ENCODE measurements around the gene MYDGF.
"Not testable (repeated sequence)": the region's sequence is repeated elsewhere in the genome, so short reads cannot be mapped to it uniquely, and the experiment has no call there.

MYDGF gene

DNA sequence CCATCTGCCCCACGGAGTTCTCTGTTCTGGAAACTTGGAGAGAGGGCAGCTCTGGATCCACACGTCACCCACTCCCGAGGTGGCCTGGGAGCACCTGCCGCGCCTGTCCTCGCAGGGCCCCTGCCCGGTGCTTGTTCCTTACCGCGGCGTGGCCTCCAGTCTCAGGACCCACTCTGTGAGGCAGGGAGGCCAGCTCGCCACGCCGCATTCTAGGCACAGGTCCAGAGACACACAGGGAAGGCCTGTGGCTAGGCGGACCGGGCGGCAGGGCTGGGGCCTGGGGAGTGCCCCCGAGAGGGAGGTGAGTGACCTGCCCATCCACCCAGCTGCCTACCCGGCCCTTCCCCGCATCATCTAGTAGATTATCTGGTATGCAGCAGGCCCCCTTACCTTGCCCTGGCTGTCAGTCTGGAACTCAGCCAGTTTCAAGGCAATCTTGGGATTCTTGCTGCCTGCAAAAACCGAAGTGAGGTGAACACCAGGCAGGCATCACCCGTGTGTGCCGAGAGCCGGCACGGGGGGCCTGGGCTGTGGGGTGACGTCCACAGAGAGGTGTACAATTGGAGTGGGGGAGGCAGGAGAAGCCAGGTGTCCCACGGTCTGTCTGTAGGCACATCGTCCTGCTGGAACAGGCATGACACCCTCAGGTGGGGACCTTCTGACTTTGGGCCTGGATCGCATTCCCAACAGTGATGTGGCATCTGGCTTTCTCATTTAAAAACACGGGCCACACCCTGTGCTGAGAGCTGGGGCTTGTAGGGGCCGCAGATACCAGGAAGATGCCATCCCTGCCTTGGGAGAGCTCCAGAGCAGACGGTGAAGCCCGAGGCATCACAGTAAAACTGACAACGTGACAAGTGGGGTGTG is 29.9 kb upstream of the MYDGF start:
- DNase-seq, result no peak

DNA sequence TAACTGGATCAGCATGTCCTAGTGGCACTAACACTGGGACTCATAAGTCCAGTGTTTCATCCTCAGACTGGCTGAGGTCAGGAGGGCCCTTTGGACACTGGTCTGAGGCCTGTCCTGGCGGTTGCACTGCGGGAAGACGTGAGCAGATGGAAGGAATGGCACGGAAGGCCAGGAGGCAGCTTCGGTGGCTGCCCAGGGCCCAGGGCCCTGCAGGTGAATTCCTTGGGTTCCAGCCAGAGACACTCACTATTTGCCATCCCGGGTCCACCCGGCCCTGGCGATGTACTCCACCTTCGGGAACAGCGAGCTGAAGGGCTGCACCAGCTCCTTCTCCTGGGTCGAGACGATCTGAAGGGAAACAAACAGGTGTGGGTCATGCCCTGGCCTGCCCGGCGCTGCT is 27.2 kb upstream of the MYDGF start:
- no peak for DNase-seq

- DNase-seq, result no peak
These were observed 25.1 kb upstream of the MYDGF start for GRCh38 chr19:4695224-4695731.

DNA sequence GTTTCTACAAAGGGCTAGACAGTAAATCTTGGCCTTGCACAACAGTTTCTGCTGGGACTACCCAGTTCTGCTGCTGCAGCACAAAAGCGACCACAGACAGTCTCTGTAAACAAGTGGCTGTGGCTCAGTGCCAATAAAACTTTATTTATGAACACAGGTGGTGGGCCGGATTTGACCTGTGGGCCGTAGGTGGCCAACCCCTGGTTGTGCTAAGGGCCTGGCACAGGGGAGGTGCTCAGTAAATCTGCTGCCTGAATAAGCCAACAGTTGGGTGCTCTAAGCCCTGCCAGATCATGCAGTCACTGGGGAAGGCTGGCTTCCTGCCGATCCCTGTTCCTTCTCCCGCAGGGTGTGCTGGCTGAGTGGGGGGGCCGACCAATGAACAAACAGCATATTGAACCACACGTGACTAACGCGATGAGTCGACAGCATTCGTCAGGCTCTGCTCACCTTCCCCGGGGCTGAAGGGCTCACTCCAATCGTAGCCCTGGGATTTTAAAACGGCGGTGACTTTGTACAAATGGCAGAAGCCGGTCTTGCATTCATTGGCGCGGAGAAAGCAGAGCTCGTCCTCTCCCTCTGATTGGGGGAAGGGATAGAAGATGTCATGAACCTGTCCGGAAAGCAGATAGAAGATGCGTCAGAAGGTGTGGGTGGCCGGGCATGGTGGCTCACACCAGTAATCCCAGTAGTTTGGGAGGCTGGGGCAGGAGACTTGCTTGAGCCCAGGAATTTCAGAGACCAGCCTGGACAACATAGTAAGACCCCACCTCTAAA is 24.3 kb upstream of the MYDGF start:
- no peak for DNase-seq

DNA sequence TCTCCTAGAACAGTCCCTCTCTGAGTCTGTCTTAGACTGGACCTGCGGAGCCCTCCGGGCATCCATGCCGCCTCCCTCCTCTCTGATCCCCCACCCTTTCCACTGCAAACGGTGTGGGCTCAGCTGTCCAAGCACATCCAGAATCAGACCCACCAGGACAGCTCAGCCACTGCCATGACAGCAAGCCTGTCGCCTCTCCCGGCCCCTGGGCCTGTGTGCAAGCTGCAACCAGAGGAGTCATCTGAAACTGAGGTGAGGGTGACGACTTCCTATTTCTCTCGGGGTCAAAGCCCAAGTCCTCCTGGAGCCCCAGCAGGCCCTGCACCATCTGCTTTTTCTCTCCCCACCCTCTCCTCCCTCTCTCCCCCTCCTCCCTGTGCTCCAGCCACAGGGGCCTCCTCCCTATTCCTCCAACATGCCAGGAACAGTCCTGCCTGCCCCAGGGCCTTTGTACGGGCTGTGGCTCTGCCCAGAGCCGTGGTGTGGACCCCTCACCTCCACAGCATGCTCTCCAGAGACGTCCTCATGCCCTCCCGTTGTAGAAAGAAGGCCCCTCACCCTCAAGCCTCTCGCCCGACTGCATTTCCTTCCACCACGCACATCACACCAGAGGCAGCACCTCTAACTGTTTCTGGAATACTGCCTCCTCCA is 23.5 kb upstream of the MYDGF start:
- no peak for DNase-seq

- no peak for DNase-seq
These were observed 22.9 kb upstream of the MYDGF start for GRCh38 chr19:4693078-4693350.

GRCh38 chr19:4692251-4693077 is 22.3 kb upstream of the MYDGF start:
- no peak for DNase-seq

DNA sequence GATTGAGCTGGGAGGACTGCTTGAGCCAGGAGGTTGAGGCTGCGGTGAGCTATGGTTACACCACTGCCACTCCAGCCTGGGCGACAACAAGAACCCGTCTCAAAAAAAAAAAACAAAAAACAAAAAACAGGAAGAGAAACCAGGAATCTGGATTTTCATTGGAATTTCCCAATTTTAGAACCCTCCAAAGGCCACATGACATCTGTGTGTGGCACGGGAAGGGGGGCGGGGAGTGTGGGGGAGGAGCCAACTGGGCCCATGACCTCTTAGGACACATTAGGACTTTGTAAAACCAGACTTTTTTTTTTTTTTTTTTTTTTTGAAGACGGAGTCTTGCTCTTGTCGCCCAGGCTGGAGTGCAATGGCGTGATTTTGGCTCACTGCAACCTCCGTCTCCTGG is 21.2 kb upstream of the MYDGF start:
- no peak for DNase-seq

DNA sequence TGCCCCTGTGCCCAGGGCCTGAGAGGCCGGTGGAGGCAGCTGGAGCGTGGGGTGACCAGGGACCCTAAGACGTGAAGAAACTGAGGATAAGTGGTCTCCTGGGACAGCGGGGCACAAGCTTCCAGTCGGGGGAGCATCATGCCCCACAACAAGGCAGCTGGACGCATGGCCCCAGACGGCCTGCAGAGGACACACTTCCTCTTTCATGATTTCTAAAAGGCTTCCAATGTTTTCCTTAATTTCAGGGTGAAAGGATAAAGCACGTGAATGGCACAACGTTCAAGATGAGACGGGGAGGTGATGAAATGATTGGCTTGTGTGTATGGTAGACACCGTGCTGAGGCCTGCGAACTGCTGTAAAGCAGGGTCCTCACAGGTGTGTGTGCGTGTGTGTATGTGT is 20.2 kb upstream of the MYDGF start:
- DNase-seq, result no peak

DNA sequence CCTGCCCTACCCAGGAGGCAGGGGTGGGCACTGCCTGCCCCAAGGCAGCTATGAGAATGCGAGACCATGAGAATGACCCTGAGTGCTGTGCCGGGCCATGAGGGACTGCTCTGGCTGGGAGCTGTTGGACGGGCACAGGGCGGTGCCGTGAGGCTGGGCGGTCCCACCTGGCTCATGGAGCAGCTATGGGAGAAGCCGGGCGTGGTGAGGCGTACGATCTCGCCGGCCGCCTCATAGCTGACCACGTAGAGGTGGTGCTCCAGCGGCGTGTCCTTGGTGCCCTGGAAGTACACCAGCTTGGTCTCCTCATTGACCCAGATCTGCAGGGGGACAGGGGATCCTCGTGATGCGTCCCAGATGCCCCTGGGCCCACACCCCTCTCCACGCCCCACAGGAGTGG is 19.3 kb upstream of the MYDGF start:
- no peak for DNase-seq

DNA sequence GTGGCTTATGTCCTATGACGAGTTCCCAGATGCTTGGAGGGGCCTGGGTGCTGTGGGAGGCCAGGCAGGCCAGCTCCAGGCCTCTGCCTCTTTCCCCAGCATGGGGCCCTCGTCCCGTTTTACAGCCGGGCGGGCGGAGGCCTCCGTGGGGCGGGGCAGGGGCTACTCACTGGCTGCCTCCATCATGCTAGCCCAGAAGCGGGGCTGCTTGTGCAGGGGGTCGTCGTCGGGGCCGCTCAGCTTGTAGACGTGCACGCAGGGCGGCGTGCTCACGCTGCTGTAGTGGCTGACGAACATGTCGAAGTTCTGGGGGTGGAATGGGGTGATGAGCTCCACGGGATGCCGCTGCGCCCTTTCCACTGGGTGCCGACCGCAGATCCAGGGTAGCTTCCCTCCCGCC is 18.4 kb upstream of the MYDGF start:
- DNase-seq, result no peak

- DNase-seq, result no peak
These were observed 17.3 kb upstream of the MYDGF start for GRCh38 chr19:4687396-4687795.

GRCh38 chr19:4686700-4687099 is 16.6 kb upstream of the MYDGF start:
- no peak for DNase-seq

DNA sequence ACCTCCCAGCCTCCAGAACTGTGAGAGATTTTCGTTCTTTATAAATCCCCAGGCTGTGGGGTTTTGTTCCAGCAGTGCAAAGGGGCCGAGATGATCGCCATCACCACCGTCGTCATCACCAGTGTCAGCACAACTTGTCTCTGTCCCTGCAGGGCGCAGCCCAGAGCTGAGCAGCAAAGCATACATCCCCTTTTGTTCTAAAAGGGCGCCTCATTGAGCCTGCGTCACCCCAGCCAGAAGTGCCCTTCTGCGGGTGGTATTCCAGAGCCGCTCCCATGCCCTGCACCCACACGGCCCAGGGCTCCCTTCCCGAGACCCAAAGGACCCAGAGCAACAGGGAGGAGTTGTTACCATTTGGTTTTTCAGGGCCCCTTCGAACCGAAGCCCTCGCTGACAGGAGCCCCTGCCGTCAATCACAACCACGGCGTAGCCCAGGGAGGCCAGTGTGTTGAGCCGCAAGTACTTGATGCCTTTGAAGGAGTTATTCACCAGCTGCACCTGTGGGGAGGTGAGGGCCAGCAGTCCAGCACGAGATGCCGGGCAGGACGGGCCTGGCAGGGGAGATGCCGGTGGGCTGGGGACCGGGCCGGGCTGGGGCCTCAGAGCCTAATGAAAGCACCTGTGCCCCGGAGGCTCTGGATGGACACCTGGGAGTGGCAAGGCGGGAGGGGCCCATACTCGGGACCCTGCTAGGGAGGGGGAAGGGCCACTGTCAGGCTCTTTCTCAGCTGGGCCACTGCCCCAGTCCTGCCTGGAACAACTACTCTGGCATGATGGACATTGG is 14.4 kb upstream of the MYDGF start:
- no peak for DNase-seq

- no peak for DNase-seq
These were observed 12.5 kb upstream of the MYDGF start for GRCh38 chr19:4682417-4683200.

GRCh38 chr19:4680021-4680420 is 9.9 kb upstream of the MYDGF start:
- DNase-seq, result not testable (repeated sequence)

- DNase-seq, result no peak
These were observed 9.0 kb upstream of the MYDGF start for GRCh38 chr19:4678881-4679790.

DNA sequence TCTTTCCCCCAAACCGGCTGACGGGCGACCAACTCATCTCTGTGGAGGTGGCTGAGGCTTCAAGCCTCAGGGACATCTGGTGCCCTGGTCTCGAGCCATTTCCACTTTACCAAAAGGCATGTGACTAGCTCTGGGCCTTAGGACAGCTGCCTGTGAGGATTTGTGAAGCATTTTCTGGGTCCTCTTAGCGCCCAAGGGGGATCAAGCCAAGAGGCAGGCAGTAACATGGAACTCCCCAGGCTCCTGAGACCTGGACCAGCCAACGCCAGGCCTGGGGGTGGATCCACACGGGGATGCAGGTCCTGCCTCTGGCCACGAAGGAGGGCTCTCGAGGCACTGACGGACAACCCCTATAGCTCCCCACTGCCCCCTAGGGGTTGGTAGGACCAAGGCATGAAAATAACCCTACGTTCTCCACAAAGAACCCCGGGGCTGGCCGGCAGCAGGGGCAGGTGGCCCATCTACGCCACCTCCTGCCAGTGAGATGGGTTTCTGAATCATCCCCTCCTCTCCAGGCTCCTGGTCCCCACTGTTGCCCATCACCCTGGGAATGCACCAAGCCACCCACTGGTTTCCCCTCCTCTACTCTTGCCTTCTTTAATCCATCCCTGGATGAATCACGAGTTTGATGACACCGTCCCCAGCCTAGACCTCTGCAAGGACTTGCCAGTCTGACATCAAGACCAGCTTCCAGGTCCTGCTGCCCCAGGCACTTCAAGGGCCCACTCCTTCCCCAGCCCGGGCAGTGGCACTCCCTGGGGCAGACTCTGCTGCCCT is 7.0 kb upstream of the MYDGF start:
- DNase-seq, result no peak

DNA sequence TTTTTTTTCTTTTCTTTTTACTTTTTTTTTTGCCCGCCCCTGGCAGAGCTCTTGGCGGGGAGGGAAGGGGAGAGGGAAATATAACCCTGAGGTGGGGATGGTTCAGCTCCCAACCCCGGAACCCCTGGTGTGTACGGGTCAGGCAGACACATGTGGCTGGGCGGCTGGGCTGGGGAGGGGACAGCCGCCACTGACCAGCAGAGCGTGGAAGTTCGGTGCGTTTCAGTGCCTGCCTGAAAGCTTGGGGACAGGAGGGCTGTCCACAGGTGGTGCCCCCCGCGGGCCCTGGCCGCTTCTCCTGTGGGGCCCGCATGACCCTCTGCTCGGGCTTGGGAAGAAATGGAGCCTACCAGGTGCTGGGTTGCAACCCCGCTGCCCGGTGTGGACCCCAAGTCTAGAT is 5.2 kb upstream of the MYDGF start:
- no peak for DNase-seq

Measured in cortex of kidney (tissue), 1 donor.